ENCODE data around the gene ANKS3.

ANKS3 gene

GRCh38 chr16:4723071-4723767, 10.9 kb downstream of the ANKS3 start:
- FAIRE-seq: no peak

- FAIRE-seq: no peak
These were observed 15.6 kb downstream of the ANKS3 start for GRCh38 chr16:4718466-4718865.

- FAIRE-seq: no peak
These were observed 19.1 kb downstream of the ANKS3 start for GRCh38 chr16:4714996-4715395.

- FAIRE-seq: no peak
These were observed 20.2 kb downstream of the ANKS3 start for GRCh38 chr16:4713663-4714501.

GRCh38 chr16:4709481-4709880, 24.6 kb downstream of the ANKS3 start:
- FAIRE-seq: no peak

GRCh38 chr16:4706871-4707270, 27.2 kb downstream of the ANKS3 start:
- no peak for FAIRE-seq

- FAIRE-seq: no peak
These were observed 29.2 kb downstream of the ANKS3 start for GRCh38 chr16:4704913-4705312.

GRCh38 chr16:4704491-4704890, 29.6 kb downstream of the ANKS3 start:
- FAIRE-seq: no peak

GRCh38 chr16:4703906-4704305, 30.2 kb downstream of the ANKS3 start:
- FAIRE-seq: no peak

GRCh38 chr16:4702466-4702808, 31.6 kb downstream of the ANKS3 start:
- no peak for FAIRE-seq

GRCh38 chr16:4701791-4702465, 32.1 kb downstream of the ANKS3 start:
- FAIRE-seq: no peak

GRCh38 chr16:4700997-4701743, 32.9 kb downstream of the ANKS3 start:
- FAIRE-seq: no peak

- FAIRE-seq: no peak
These were observed 33.6 kb downstream of the ANKS3 start for GRCh38 chr16:4700380-4700996.

- no peak for FAIRE-seq
These were observed 35.0 kb downstream of the ANKS3 start for GRCh38 chr16:4699046-4699556.

- FAIRE-seq: no peak
These were observed 35.6 kb downstream of the ANKS3 start for GRCh38 chr16:4698321-4699045.

- no peak for FAIRE-seq
These were observed 36.2 kb downstream of the ANKS3 start for GRCh38 chr16:4697848-4698291.

- no peak for FAIRE-seq
These were observed 36.9 kb downstream of the ANKS3 start for GRCh38 chr16:4696905-4697847.

GRCh38 chr16:4696172-4696904, 37.7 kb downstream of the ANKS3 start:
- FAIRE-seq: no peak

GRCh38 chr16:4695473-4696171, 38.4 kb downstream of the ANKS3 start:
- no peak for FAIRE-seq
